HAP-1 (cell line): Measurements from ENCODE around the gene ARHGAP18.

ENCODE experiments used
- DNase-seq, 2 experiments: peaks; one replicate each; pipeline ENCODE4 v3.0.0-alpha.2; 2016 to 2020; ENCODE audit warnings: low spot score in 2 of 2
- H3K27me3 ChIP-seq: fragments of 250-450 bp; sonication (Bioruptor Pico); 2 replicates; pipeline ENCODE4 v1.5.1; 2020; ENCODE audit warnings: low read depth, mild to moderate bottlenecking, moderate library complexity
- H3K36me3 ChIP-seq: fragments of 250-450 bp; sonication (Bioruptor Pico); replicated peaks from 2 replicates; pipeline ENCODE4 v1.5.1; 2020; ENCODE audit warnings: mild to moderate bottlenecking
- H3K4me1 ChIP-seq: fragments of 250-450 bp; sonication (Bioruptor Pico); 2 replicates; pipeline ENCODE4 v1.5.1; 2020; ENCODE audit warnings: mild to moderate bottlenecking
- H3K4me3 ChIP-seq: fragments of 250-450 bp; sonication (Bioruptor Pico); 2 replicates; pipeline ENCODE4 v1.5.1; 2020; ENCODE audit warnings: mild to moderate bottlenecking, moderate library complexity
- H3K9me3 ChIP-seq: fragments of 250-450 bp; sonication (Bioruptor Pico); 2 replicates; pipeline ENCODE4 v1.5.1; 2020; ENCODE audit warnings: mild to moderate bottlenecking, moderate library complexity
- in situ Hi-C: fragments of 300-500 bp; cut with MboI; formaldehyde crosslinking; loops from 3 replicates; pipeline ENCODE4 v1.14.3; 2020; ENCODE audit warnings: low sequenced_read_pairs, inconsistent platforms, mixed read lengths

The ARHGAP18 gene

DNA sequence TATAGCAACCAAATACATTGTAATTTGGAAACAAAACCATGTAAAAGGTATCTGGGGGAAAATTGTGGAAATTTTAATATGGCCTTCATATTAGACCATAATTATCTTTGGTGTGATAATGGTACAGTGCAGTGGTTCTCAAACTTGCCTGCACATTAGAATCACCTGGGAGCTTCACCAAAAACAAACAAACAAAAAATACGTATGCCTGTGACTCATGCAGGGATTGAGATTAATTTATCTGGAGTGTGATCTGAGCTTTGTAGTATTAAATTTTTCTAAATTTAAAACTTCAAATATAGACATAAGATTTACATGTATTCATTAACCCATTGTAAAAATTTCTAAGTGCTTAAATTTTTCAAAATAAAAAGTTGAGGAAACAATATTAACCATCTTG lies 31.5 kb downstream of the ARHGAP18 start:
- no peak overlapping the region for H3K4me3 ChIP-seq
- no peaks in the 10 kb centered on the region for H3K36me3 ChIP-seq
- H3K27me3 ChIP-seq, result no peaks in the 10 kb centered on the region
- no peaks in the 10 kb centered on the region for H3K9me3 ChIP-seq
- H3K4me1 ChIP-seq, result peaks cover 4% of the 10 kb centered on the region
- no peak for DNase-seq
- in situ Hi-C loops, result no loop called here

DNA sequence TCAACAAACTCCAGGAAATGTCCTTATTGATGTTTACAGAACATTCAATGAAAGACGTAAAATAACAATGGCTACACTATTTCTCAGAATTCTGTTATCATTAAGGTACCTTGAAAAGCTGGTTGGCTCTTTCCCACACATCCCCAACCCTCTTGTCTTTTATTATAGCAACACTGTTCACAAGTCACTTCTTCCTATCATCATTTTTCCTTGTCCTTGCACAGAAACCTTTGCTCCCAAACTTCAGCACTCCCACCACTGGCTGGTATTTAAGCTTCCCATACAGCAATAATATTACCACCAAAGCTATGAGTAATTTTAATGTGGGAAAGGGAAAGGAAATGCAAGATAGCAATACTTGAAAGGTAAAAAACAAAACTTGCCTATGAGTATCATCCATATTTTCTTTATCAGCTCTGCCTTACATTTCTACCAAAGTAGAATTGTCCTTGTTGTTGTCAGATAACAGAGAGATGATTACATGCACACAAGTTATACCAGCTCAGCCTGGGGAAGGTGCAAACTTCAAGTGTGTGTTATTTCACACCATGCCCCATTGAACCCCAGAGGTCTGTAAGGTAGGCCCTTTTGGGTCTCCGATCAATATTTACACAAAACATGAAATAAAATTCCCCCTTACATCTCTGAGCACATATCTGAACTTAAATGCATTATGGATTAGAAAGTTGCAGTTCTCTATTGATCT lies 32.2 kb downstream of the ARHGAP18 start:
- no peak for DNase-seq
- peaks cover 11% of the 10 kb centered on the region for H3K4me1 ChIP-seq
- no peaks in the 10 kb centered on the region for H3K9me3 ChIP-seq
- no peak overlapping the region for H3K4me3 ChIP-seq
- H3K27me3 ChIP-seq, result no peaks in the 10 kb centered on the region
- no peaks in the 10 kb centered on the region for H3K36me3 ChIP-seq
- in situ Hi-C loops, result no loop called here

DNA sequence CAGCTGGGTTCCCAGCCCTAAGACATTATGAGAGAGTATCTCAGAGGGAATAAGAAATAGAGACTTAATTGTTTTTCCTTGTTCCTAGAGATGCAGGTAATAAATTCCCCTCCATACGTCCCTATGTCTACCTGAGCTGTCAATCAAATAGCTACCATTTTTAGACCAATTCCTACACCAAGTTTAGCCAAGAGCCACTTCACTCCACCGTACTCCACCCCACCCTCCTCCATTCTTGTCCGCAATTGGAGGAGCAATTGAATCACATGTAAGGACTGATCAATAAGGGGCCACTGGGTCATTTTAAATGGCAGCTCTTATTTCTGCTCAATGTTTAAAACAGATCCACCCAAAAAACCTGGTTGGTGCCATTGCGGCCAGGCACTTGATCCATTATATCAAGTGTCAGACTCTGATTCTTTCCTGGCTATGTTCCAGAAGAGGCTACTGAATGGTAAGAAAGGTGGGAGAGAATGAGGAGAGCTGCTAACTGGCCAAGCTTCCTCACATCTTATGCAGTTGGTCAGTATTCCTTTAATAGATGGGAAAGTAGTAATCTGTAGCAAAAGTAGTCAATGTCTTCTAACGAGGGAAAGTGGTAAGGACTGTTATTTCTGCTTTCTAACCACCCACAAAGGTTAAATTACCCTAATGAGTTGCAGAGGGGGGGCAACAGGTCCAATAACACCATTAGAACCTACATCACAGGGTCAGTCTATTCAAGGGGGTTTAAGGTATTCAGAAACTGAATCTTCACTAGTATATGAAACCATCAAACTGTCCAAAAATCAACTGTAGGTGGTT lies 34.1 kb downstream of the ARHGAP18 start:
- no peaks in the 10 kb centered on the region for H3K27me3 ChIP-seq
- in situ Hi-C loops, result no loop called here
- no peaks in the 10 kb centered on the region for H3K36me3 ChIP-seq
- H3K9me3 ChIP-seq, result no peaks in the 10 kb centered on the region
- no peak for DNase-seq
- H3K4me3 ChIP-seq, result no peak overlapping the region
- H3K4me1 ChIP-seq, result peaks cover 15% of the 10 kb centered on the region

DNA sequence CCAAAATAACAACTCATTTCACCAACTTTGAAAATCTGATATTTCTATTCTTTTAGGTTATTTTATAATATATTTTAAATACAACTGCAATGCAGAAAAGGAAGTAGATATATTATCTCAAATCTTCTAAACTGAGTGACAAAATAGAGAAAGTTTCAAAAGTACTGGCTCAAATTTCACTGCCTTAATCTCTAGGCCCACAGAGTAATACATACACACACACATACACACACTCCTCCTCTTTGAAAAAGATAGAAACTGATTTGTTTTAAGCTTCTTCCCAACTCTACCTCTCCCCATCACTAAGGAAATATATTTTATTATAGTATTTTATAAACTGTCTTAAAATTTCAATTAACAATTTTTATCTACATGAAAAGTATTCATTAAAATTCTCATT lies 36.2 kb downstream of the ARHGAP18 start:
- Histone ChIP-seq H3K27me3 (no peaks in the 10 kb centered on the region), H3K36me3 (no peaks in the 10 kb centered on the region), H3K4me1 (peaks cover 16% of the 10 kb centered on the region), H3K9me3 (no peaks in the 10 kb centered on the region), H3K4me3 (no peak overlapping the region)
- in situ Hi-C loops, result no loop called here
- no peak for DNase-seq

DNA sequence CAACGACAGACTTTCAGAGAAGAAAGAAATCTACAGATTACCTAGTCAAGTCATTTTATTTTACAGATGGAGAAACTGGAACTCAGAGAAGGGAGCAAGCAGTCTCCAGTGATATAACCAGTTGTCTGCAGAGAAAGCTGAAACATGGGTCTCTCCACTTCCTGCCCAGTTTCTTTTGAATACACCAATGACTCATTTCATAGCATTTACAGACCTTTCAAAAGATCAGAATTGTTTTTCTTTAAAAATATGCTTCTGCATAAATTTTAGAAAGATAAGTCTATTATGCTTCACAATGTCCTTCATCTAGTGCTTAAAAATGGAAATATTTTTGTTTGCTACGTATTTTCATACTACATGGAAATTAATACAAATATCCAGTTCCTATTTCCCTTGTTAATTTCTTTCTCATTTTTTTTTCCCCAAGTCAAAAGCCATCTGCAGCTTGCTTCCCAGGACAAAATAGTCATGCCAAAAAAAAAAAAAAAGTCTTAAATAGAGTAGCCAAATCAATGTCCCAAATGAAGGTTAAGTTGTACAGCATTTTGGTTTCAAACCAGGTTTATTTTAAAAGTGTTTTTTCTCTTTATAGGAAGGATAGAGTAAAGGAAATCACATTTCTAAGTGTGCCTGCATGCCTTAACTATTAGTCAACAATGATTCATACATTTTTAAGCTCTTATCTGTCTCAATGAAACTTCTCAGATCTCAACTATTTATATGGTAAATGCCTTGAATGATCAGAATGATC lies 36.9 kb downstream of the ARHGAP18 start:
- no peak for DNase-seq
- no peak overlapping the region for H3K4me3 ChIP-seq
- H3K4me1 ChIP-seq, result peaks cover 23% of the 10 kb centered on the region
- in situ Hi-C loops, result no loop called here
- H3K27me3 ChIP-seq, result no peaks in the 10 kb centered on the region
- H3K9me3 ChIP-seq, result no peaks in the 10 kb centered on the region
- no peaks in the 10 kb centered on the region for H3K36me3 ChIP-seq

DNA sequence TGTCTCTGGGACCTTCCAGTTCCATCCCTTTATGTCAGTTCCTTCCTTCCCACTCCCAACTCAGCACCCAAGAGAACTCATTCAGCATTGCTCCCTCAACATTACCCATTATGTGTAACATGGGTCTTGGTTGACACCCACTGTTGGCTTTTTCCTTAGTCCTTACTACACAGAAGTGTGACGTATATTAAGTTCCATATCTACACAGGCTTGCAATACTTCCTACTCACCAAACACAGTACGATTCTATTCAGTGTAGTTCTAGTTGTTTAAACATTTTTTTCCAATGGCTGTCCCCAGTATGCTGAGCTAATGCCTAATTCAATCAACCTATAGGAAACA lies 37.7 kb downstream of the ARHGAP18 start:
- DNase-seq, result no peak
- Histone ChIP-seq H3K36me3 (no peaks in the 10 kb centered on the region), H3K9me3 (no peaks in the 10 kb centered on the region), H3K4me3 (no peak overlapping the region), H3K27me3 (no peaks in the 10 kb centered on the region), H3K4me1 (peaks cover 29% of the 10 kb centered on the region)
- in situ Hi-C loops, result no loop called here

DNA sequence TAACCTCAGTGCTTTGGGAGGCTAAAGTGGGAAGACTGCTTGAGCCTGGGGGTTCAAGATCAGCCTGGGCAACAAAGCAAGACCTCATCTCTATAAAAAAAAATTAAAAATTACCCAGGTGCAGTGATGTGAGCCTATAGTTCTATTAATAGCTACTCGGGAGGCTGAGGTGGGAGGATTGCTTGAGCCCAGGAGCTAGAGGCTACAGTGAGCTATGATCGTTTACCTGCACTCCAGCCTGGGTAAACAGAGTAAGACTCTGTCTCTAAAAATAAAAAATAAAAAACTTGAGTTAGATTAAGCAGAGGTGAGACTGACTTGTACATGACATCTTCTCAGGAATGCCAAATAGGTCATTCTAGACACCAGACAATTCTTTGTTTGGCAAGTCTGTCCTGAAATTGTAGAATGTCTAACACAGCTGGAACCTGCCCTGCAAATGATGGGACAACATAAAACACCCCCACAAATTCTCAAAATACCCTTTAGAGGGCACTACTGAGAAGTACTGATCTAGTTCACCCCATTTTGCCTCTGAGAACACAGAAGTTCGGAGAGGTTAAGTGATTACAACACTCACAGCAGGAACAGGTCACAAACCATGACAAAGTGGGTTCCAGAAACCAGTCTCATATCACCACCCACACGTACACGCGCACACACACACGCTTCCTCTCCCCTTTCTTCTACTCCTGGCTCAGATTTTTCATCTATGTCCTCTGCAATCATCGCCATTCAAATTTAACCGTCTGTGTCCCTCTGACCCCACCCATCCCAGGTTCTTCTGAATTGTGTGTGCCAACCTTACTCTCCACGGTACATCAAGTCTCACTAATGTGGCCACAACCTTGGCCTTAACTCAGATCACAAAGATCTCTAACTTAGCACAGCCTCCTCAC lies 38.3 kb downstream of the ARHGAP18 start:
- no peak overlapping the region for H3K4me3 ChIP-seq
- no peaks in the 10 kb centered on the region for H3K36me3 ChIP-seq
- no peaks in the 10 kb centered on the region for H3K9me3 ChIP-seq
- H3K27me3 ChIP-seq, result no peaks in the 10 kb centered on the region
- in situ Hi-C loops, result no loop called here
- peaks cover 31% of the 10 kb centered on the region for H3K4me1 ChIP-seq
- no peak for DNase-seq

DNA sequence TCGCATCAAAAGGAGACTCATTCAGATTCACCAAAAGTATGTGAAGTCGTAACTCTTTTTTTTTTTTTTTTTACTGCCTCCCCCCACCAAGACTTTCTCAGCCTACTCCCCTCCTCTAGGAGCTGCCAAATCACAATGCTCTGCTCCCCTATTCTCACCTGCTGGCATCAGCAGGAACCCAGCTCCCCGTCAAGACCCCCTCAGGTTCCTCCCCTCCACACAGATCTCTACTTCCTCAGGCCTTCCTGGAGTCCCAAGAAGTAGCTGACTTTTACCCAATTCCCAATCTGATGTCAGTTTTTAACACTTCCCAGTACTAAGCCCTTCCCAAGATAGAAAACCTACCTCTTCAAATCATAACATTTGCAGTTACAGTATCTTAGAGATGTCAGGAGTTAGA lies 39.3 kb downstream of the ARHGAP18 start:
- no peak for DNase-seq
- in situ Hi-C loops, result no loop called here
- H3K4me1 ChIP-seq, result peaks cover 31% of the 10 kb centered on the region
- H3K9me3 ChIP-seq, result no peaks in the 10 kb centered on the region
- H3K36me3 ChIP-seq, result no peaks in the 10 kb centered on the region
- no peaks in the 10 kb centered on the region for H3K27me3 ChIP-seq
- no peak overlapping the region for H3K4me3 ChIP-seq

DNA sequence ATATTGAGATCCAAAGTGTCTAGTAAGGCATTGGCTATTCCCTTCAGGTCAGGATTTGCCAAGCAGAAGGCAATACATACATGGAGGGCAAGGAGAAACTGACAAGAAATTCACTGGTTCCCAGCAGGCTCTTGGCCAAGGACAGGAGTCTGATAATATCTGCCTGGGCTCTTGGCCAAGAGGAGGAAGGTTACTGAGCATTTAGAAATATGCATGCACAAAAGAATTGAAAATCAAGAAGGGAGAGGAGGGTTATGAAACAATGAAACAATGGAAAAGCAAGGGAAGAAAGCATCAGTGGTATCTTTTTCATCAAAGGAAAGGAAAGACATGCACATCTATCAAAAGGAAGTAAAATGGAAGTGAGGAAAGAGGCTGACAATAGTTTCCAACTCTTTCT lies 42.4 kb downstream of the ARHGAP18 start:
- no peaks in the 10 kb centered on the region for H3K27me3 ChIP-seq
- DNase-seq, result peak; percentile 69 to 76
- H3K4me1 ChIP-seq, result peaks cover 23% of the 10 kb centered on the region
- in situ Hi-C loops, result no loop called here
- no peaks in the 10 kb centered on the region for H3K9me3 ChIP-seq
- H3K36me3 ChIP-seq, result no peaks in the 10 kb centered on the region
- no peak overlapping the region for H3K4me3 ChIP-seq

DNA sequence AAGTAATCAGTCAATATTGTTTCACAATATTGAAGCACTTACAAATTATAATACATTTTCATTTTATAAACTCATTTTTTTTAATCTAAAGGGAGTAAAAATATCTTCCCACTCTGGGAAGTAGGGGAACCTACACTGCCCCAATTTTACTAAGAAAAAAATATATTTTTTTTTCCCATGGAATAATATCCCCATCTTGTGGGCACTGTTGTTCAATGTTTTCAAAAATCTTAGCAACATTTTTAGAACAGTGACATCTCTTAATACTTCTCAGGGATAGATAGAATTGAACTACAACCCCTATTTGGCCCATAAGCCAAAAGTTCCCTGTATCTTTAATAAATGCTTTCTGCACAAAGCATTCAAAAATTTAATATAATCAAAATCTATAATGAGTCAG lies 42.9 kb downstream of the ARHGAP18 start:
- Histone ChIP-seq H3K4me1 (peaks cover 26% of the 10 kb centered on the region), H3K4me3 (no peak overlapping the region), H3K9me3 (no peaks in the 10 kb centered on the region), H3K27me3 (no peaks in the 10 kb centered on the region), H3K36me3 (no peaks in the 10 kb centered on the region)
- in situ Hi-C loops, result no loop called here
- no peak for DNase-seq

DNA sequence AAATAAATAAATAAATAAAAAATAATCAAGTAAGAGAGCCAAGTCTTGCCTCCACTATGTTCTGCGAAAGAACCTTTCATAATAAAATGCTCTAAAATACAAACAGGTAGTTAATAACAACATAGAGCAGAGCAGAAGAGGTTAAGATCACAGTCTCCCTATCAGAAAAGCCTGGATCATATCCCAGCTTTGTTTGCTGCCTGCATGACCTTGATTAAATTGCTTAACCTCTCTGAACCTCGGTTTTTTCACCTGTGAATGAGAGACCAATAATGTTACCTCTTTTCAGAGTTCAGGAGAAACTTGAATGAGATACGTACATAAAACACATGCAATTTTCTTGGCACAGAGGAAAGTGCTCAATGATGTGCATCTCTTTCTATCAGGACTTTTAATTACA lies 44.4 kb downstream of the ARHGAP18 start:
- Histone ChIP-seq H3K4me1 (peaks cover 37% of the 10 kb centered on the region), H3K4me3 (no peak overlapping the region), H3K36me3 (no peaks in the 10 kb centered on the region), H3K27me3 (no peaks in the 10 kb centered on the region), H3K9me3 (no peaks in the 10 kb centered on the region)
- in situ Hi-C loops, result no loop called here
- no peak for DNase-seq

DNA sequence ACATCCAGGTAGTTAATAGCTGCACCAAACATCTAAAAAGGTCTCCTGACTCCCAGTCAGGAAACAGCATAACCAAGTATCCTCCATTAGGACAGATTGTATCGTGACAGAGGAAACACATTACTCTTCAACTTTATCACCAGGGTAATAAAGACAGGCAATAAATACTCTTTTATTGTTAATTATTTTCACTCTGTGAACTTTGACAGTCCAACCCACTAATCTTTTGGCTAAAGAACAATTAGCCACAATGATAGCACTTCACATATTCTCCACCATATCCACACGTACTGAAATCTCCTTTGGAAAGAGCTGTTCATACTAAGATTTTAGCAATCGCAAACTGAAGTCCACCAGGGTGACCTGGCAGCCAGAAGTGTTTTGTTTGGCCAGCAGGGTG lies 46.4 kb downstream of the ARHGAP18 start:
- Histone ChIP-seq H3K27me3 (no peaks in the 10 kb centered on the region), H3K9me3 (no peaks in the 10 kb centered on the region), H3K36me3 (no peaks in the 10 kb centered on the region), H3K4me3 (no peak overlapping the region), H3K4me1 (peaks cover 45% of the 10 kb centered on the region)
- DNase-seq, result no peak
- in situ Hi-C loops, result no loop called here

DNA sequence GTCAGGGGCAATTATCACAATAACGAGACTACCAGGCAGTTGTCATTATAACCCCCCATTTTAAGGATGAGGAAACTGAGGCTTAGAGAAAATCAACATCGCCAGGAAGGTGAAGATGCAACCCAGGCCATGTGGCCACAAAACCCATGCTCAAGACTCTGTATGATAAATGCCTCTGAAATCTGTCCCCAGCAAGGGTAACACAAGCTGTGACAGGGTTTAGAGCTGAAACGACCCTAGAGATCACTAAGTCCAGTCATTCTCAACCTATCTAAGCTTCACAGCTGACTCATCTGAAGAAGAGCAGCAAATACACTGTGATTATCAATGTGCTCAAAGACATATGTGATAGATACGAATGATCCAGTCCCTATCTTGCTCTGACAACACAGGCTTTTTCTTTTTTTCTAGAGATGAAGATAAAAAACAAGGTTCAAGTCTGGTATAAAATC lies 47.0 kb downstream of the ARHGAP18 start:
- no peak for DNase-seq

More for the DNA sequence above, 47.0 kb downstream of the ARHGAP18 start:
- Histone ChIP-seq H3K27me3 (no peaks in the 10 kb centered on the region), H3K36me3 (no peaks in the 10 kb centered on the region), H3K4me3 (no peak overlapping the region), H3K9me3 (no peaks in the 10 kb centered on the region), H3K4me1 (peaks cover 39% of the 10 kb centered on the region)
- in situ Hi-C loops, result no loop called here
